MM.1S (cell line): ENCODE results near the gene KLHL36.

Experiments
- DNase-seq: peaks from one replicate; pipeline ENCODE4 v3.0.0-alpha.2; 2015
- H2AFZ ChIP-seq: fragments of 300-600 bp; sonication (generic); 2 replicates; pipeline ENCODE4 v1.6.0; 2016; ENCODE audit warnings: antibody characterized with exemption, low read length
- H3F3A ChIP-seq: fragments of 300-600 bp; sonication (generic); 2 replicates; pipeline ENCODE4 v1.6.1; 2016; ENCODE audit warnings: mild to moderate bottlenecking, antibody characterized with exemption, low read length, moderate library complexity, mixed read lengths; ENCODE audit not compliant: insufficient read depth
- H3K27ac ChIP-seq: fragments of 300-600 bp; sonication (generic); 2 replicates; pipeline ENCODE4 v1.5.1; 2016; ENCODE audit warnings: mild to moderate bottlenecking, low read length
- H3K27me3 ChIP-seq: fragments of 300-600 bp; sonication (generic); replicated peaks from 2 replicates; pipeline ENCODE4 v1.6.0; 2016; ENCODE audit warnings: low read length; ENCODE audit not compliant: insufficient read depth
- H3K36me3 ChIP-seq: fragments of 300-600 bp; sonication (generic); replicated peaks from 2 replicates; pipeline ENCODE4 v1.6.1; 2016; ENCODE audit warnings: mild to moderate bottlenecking, low read length, mixed read lengths; ENCODE audit not compliant: insufficient read depth
- H3K4me1 ChIP-seq: fragments of 300-600 bp; sonication (generic); 2 replicates; pipeline ENCODE4 v1.6.1; 2016; ENCODE audit warnings: low read length, mixed read lengths
- H3K4me2 ChIP-seq: fragments of 300-600 bp; sonication (generic); 2 replicates; pipeline ENCODE4 v1.6.0; 2016; ENCODE audit warnings: low read depth, low read length
- H3K4me3 ChIP-seq: fragments of 300-600 bp; sonication (generic); 2 replicates; pipeline ENCODE4 v1.5.1; 2016; ENCODE audit warnings: low read length, mixed read lengths
- H3K79me2 ChIP-seq: fragments of 300-600 bp; sonication (generic); 2 replicates; pipeline ENCODE4 v1.6.1; 2016; ENCODE audit warnings: mixed run types, low read length, mixed read lengths
- H3K9ac ChIP-seq: fragments of 300-600 bp; sonication (generic); 2 replicates; pipeline ENCODE4 v1.6.1; 2016; ENCODE audit warnings: low read length, mixed read lengths
- H3K9me2 ChIP-seq: fragments of 300-600 bp; sonication (generic); replicated peaks from 2 replicates; pipeline ENCODE4 v1.6.1; 2016; ENCODE audit warnings: mild to moderate bottlenecking, low read length, mixed read lengths; ENCODE audit not compliant: insufficient read depth
- H3K9me3 ChIP-seq: fragments of 300-600 bp; sonication (generic); replicated peaks from 2 replicates; pipeline ENCODE4 v1.6.1; 2016; ENCODE audit warnings: mild to moderate bottlenecking, low read length, mixed read lengths; ENCODE audit not compliant: insufficient read depth
- H4K20me1 ChIP-seq: fragments of 300-600 bp; sonication (generic); 2 replicates; pipeline ENCODE4 v1.6.1; 2016; ENCODE audit warnings: mild to moderate bottlenecking, low read length, moderate library complexity, mixed read lengths; ENCODE audit not compliant: insufficient read depth
- CTCF ChIP-seq: fragments of 300-600 bp; sonication (generic); IDR thresholded peaks from 2 replicates; pipeline ENCODE4 v1.5.1; 2016; ENCODE audit warnings: antibody characterized with exemption, low read length, mixed read lengths
- EZH2 ChIP-seq: fragments of 300-600 bp; sonication (generic); optimal IDR thresholded peaks from 2 replicates; pipeline ENCODE3; 2017; ENCODE audit warnings: low read depth, mild to moderate bottlenecking, antibody characterized with exemption, low read length, mixed read lengths
- EZH2phosphoT487 ChIP-seq: fragments of 300-600 bp; sonication (generic); IDR thresholded peaks from 2 replicates; pipeline ENCODE4 v1.6.1; 2018; ENCODE audit warnings: antibody characterized with exemption, low read length

KLHL36 gene

GRCh38 chr16:84680165-84680842, 32.0 kb downstream of the KLHL36 start:
- no peaks in the 10 kb centered on the region for H3K27me3 ChIP-seq
- TF ChIP-seq EZH2phosphoT487 (no peak), EZH2 (no peak), CTCF (no peak)
- H2AFZ ChIP-seq: no peak overlapping the region

GRCh38 chr16:84680843-84681629, 32.7 kb downstream of the KLHL36 start:
- Histone ChIP-seq H3K4me3 (no peak overlapping the region), H3K36me3 (no peaks in the 10 kb centered on the region), H3K4me1 (no peaks in the 10 kb centered on the region), H4K20me1 (no peaks in the 10 kb centered on the region), H3K27me3 (no peaks in the 10 kb centered on the region), H3K27ac (no peak overlapping the region), H3K79me2 (no peaks in the 10 kb centered on the region), H3K4me2 (no peak overlapping the region), H3F3A (no peaks in the 10 kb centered on the region), H3K9me3 (no peaks in the 10 kb centered on the region), H2AFZ (no peak overlapping the region), H3K9me2 (no peaks in the 10 kb centered on the region), H3K9ac (no peak overlapping the region)
- TF ChIP-seq CTCF (no peak), EZH2 (no peak), EZH2phosphoT487 (no peak)
- DNase-seq: no peak

More at GRCh38 chr16:84680165-84680842, 32.0 kb downstream of the KLHL36 start:
- no peak overlapping the region for H3K4me2 ChIP-seq
- H3K36me3 ChIP-seq: no peaks in the 10 kb centered on the region
- DNase-seq: no peak
- no peaks in the 10 kb centered on the region for H3K9me3 ChIP-seq
- no peak overlapping the region for H3K4me3 ChIP-seq
- no peaks in the 10 kb centered on the region for H3K79me2 ChIP-seq
- H3K4me1 ChIP-seq: no peaks in the 10 kb centered on the region
- no peaks in the 10 kb centered on the region for H3K9me2 ChIP-seq
- H4K20me1 ChIP-seq: no peaks in the 10 kb centered on the region
- no peak overlapping the region for H3K27ac ChIP-seq
- no peaks in the 10 kb centered on the region for H3F3A ChIP-seq
- no peak overlapping the region for H3K9ac ChIP-seq

- no peak overlapping the region for H3K27ac ChIP-seq
- DNase-seq: no peak
- TF ChIP-seq EZH2phosphoT487 (no peak), EZH2 (no peak), CTCF (no peak)
- H3K27me3 ChIP-seq: no peaks in the 10 kb centered on the region
- no peaks in the 10 kb centered on the region for H3K9me2 ChIP-seq
- H3K9ac ChIP-seq: no peak overlapping the region
- H3K4me1 ChIP-seq: no peaks in the 10 kb centered on the region
- H4K20me1 ChIP-seq: no peaks in the 10 kb centered on the region
- no peaks in the 10 kb centered on the region for H3K9me3 ChIP-seq
- no peaks in the 10 kb centered on the region for H3K79me2 ChIP-seq
- H3K4me3 ChIP-seq: no peak overlapping the region
- no peak overlapping the region for H2AFZ ChIP-seq
- no peak overlapping the region for H3K4me2 ChIP-seq
- no peaks in the 10 kb centered on the region for H3F3A ChIP-seq
- no peaks in the 10 kb centered on the region for H3K36me3 ChIP-seq
Observed at GRCh38 chr16:84683691-84684591, 35.6 kb downstream of the KLHL36 start.
